K562 (cell line): ENCODE results near the gene MPZL3. TPM values are rescaled to one million over a fixed set of nuclear protein-coding genes. Genes with fewer than 3 reads are reported as not detected.

ENCODE experiments used
- ARHGAP35 ChIP-seq: fragments of 450-650 bp; IDR thresholded peaks from 2 replicates; pipeline ENCODE4 v1.6.1; 2018; ENCODE audit not compliant: partially characterized antibody
- ATF1 ChIP-seq, 2 experiments: fragments of 450-650 bp in 1 of 2; IDR thresholded peaks; 2 replicates each; pipeline ENCODE4 v1.6.1; 2016; ENCODE audit warnings: missing compliant biosample characterization in 1 of 2, missing genetic modification characterization in 1 of 2
- ATF7 ChIP-seq: fragments of 450-650 bp; IDR thresholded peaks from 2 replicates; pipeline ENCODE4 v1.7.1; 2014; ENCODE audit warnings: mild to moderate bottlenecking, moderate library complexity
- BACH1 ChIP-seq: fragments of 200-800 bp; sonication (Bioruptor generic); IDR thresholded peaks from 2 replicates; pipeline ENCODE4 v1.6.1; 2016; ENCODE audit warnings: missing genetic modification characterization, missing compliant biosample characterization
- ELF4 ChIP-seq: fragments of 450-650 bp; formaldehyde crosslinking; IDR thresholded peaks from 2 replicates; pipeline ENCODE4 v1.4.0; 2022; ENCODE audit warnings: missing genetic modification characterization
- FIP1L1 ChIP-seq: fragments of 200-400 bp; formaldehyde crosslinking; IDR thresholded peaks from 2 replicates; pipeline ENCODE4 v1.6.1; 2018; ENCODE audit warnings: mild to moderate bottlenecking, low read depth, low read length; ENCODE audit not compliant: poor library complexity, severe bottlenecking
- GTF2E2 ChIP-seq: fragments of 200-800 bp; sonication (Bioruptor generic); IDR thresholded peaks from 2 replicates; pipeline ENCODE4 v1.6.1; 2016; ENCODE audit warnings: missing genetic modification characterization, missing compliant biosample characterization
- HDAC1 ChIP-seq, 2 experiments: fragments of 450-650 bp; IDR thresholded peaks; 2 replicates each; pipeline ENCODE4 v1.6.1; 2016 to 2017; ENCODE audit warnings: inconsistent platforms in 1 of 2, mild to moderate bottlenecking in 1 of 2, moderate library complexity in 1 of 2
- JUNB ChIP-seq: fragments of 450-650 bp; formaldehyde crosslinking; conservative IDR thresholded peaks from 2 replicates; pipeline ENCODE4 v1.4.0; 2020; ENCODE audit warnings: mild to moderate bottlenecking
- KAT2B ChIP-seq: IDR thresholded peaks from one replicate; pipeline ENCODE4 v1.6.1; 2012; ENCODE audit warnings: low read depth, mild to moderate bottlenecking, control low read depth, inconsistent platforms, low read length, moderate library complexity
- KDM5B ChIP-seq: fragments of 200-600 bp; sonication (generic); IDR thresholded peaks from 2 replicates; pipeline ENCODE4 v1.6.1; 2012; ENCODE audit warnings: low read depth, mild to moderate bottlenecking, moderate library complexity, low read length, control low read depth, inconsistent platforms; ENCODE audit not compliant: insufficient replicate concordance
- KHSRP ChIP-seq: fragments of 450-650 bp; IDR thresholded peaks from 2 replicates; pipeline ENCODE4 v1.6.1; 2017
- MYBL2 ChIP-seq, 2 experiments: fragments of 450-650 bp in 1 of 2; sonication (generic) in 1 of 2; formaldehyde crosslinking in 1 of 2; IDR thresholded peaks; 2 replicates each; pipeline versions ENCODE4 v1.6.1 to v1.8.1; 2017 to 2022; ENCODE audit warnings: borderline replicate concordance in 1 of 2, inconsistent platforms in 1 of 2, low read depth in 1 of 2, mild to moderate bottlenecking in 1 of 2, missing genetic modification reagents in 1 of 2, moderate library complexity in 1 of 2
- PCBP1 ChIP-seq: fragments of 200-400 bp; formaldehyde crosslinking; IDR thresholded peaks from 2 replicates; pipeline ENCODE4 v1.6.1; 2018; ENCODE audit warnings: mild to moderate bottlenecking, low read depth, low read length; ENCODE audit not compliant: poor library complexity, severe bottlenecking
- PTBP1 ChIP-seq: fragments of 200-400 bp; formaldehyde crosslinking; IDR thresholded peaks from 2 replicates; pipeline ENCODE4 v1.6.1; 2017; ENCODE audit warnings: low read depth, low read length
- TCF3 ChIP-seq: sonication (generic); formaldehyde crosslinking; IDR thresholded peaks from 2 replicates; pipeline ENCODE4 v1.4.0; 2020; ENCODE audit warnings: mild to moderate bottlenecking, missing genetic modification reagents
- THAP12 ChIP-seq: fragments of 250-450 bp; sonication (Bioruptor Pico); IDR thresholded peaks from 2 replicates; pipeline ENCODE4 v1.9.0; 2021; ENCODE audit warnings: mild to moderate bottlenecking, inconsistent platforms
- ZBTB1 ChIP-seq: sonication (generic); formaldehyde crosslinking; IDR thresholded peaks from 2 replicates; pipeline ENCODE4 v1.8.1; 2023; ENCODE audit warnings: missing genetic modification reagents, low read depth, mild to moderate bottlenecking, borderline replicate concordance
- ZEB2 ChIP-seq: fragments of 450-650 bp; IDR thresholded peaks from 2 replicates; pipeline ENCODE4 v1.6.1; 2016
- ZNF561 ChIP-seq: fragments of 450-650 bp; formaldehyde crosslinking; conservative IDR thresholded peaks from 2 replicates; pipeline ENCODE4 v1.4.0; 2020; ENCODE audit warnings: mild to moderate bottlenecking, moderate library complexity
- ZSCAN29 ChIP-seq: fragments of 450-650 bp; IDR thresholded peaks from 2 replicates; pipeline ENCODE4 v1.6.1; 2017
- polyA plus RNA-seq, 8 experiments: library from polyadenylated mRNA; depleted of rRNA in 4 of 8; stranded (reverse) in 5 of 8; unstranded in 3 of 8; fragments of >200 nt; fragmentation: Nextera tagmentation in 2 of 8; fragmentation: Illumina TruSeq in 1 of 8; extraction: Ambion mirVana in 2 of 8; extraction: Trizol in 1 of 8; gene quantifications; 2 replicates each; pipeline versions ENCODE4 v1.2.1 to v1.2.3, GENCODE V29; 2011 to 2014; ENCODE audit warnings: inconsistent platforms in 1 of 8, missing spikeins in 1 of 8
- total RNA-seq, 7 experiments: library from RNA; depleted of rRNA in 6 of 7; stranded (reverse); fragments of >200 nt in 6 of 7; fragmentation: Illumina TruSeq in 2 of 7; extraction: Trizol in 2 of 7; gene quantifications; 2 replicates each; pipeline versions ENCODE4 v1.2.1 to v1.2.3, GENCODE V29; 2011 to 2021; ENCODE audit warnings: low replicate concordance in 1 of 7
- TF ChIP-seq, protein P1 (sequence below): sonication (generic); formaldehyde crosslinking; IDR thresholded peaks from 2 replicates; pipeline ENCODE4 v1.8.1; 2023; ENCODE audit warnings: missing genetic modification reagents, mild to moderate bottlenecking, borderline replicate concordance

MPZL3 gene
- total and polyA plus RNA-seq, 9 of the 15 experiments (the other 6 are each of a cell fraction or from before 2014, with no cell fraction given): 0.97 to 2.9 (median 1.6) TPM

GRCh38 chr11:118251858-118252652, at the start of gene MPZL3 (continued):
- TF ChIP-seq, protein P1, sequence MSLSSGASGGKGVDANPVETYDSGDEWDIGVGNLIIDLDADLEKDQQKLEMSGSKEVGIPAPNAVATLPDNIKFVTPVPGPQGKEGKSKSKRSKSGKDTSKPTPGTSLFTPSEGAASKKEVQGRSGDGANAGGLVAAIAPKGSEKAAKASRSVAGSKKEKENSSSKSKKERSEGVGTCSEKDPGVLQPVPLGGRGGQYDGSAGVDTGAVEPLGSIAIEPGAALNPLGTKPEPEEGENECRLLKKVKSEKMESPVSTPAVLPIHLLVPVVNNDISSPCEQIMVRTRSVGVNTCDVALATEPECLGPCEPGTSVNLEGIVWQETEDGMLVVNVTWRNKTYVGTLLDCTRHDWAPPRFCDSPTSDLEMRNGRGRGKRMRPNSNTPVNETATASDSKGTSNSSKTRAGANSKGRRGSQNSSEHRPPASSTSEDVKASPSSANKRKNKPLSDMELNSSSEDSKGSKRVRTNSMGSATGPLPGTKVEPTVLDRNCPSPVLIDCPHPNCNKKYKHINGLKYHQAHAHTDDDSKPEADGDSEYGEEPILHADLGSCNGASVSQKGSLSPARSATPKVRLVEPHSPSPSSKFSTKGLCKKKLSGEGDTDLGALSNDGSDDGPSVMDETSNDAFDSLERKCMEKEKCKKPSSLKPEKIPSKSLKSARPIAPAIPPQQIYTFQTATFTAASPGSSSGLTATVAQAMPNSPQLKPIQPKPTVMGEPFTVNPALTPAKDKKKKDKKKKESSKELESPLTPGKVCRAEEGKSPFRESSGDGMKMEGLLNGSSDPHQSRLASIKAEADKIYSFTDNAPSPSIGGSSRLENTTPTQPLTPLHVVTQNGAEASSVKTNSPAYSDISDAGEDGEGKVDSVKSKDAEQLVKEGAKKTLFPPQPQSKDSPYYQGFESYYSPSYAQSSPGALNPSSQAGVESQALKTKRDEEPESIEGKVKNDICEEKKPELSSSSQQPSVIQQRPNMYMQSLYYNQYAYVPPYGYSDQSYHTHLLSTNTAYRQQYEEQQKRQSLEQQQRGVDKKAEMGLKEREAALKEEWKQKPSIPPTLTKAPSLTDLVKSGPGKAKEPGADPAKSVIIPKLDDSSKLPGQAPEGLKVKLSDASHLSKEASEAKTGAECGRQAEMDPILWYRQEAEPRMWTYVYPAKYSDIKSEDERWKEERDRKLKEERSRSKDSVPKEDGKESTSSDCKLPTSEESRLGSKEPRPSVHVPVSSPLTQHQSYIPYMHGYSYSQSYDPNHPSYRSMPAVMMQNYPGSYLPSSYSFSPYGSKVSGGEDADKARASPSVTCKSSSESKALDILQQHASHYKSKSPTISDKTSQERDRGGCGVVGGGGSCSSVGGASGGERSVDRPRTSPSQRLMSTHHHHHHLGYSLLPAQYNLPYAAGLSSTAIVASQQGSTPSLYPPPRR: no peak
- no peak; the same call in 1 of the 2 replicates for TF ChIP-seq KHSRP
- TF ChIP-seq TCF3 (CRISPR knock-in tag): 0 out of 2 replicates have a peak, but pooled peaks have one; percentile 29
- TF ChIP-seq HDAC1 (IDR thresholded peaks at IDR 0.05): 0 out of 4 replicates have a peak, but pooled peaks of 1 of the 2 experiments have one; percentile 36
- no peak for TF ChIP-seq ATF1 (CRISPR knock-in tag; IDR thresholded peaks at IDR 0.05)
- TF ChIP-seq ATF1 (tag; IDR thresholded peaks at IDR 0.05): peak; percentile 98
- no peak for TF ChIP-seq ARHGAP35
- no peak for TF ChIP-seq BACH1
- no peak for TF ChIP-seq THAP12 (CRISPR knock-in tag)
- TF ChIP-seq JUNB (CRISPR knock-in tag): no peak
- no peak for TF ChIP-seq KAT2B
- peak; percentile 76; the same call in 1 of the 2 replicates for TF ChIP-seq ELF4 (CRISPR knock-in tag)
- no peak for TF ChIP-seq PTBP1
- peak; percentile 94 for TF ChIP-seq ZEB2
- no peak for TF ChIP-seq ZSCAN29
- TF ChIP-seq ATF7: peak; percentile 94
- peak; percentile 70; the same call in 1 of the 2 replicates for TF ChIP-seq GTF2E2 (tag)
- TF ChIP-seq KDM5B: no peak
- no peak for TF ChIP-seq PCBP1
- no peak for TF ChIP-seq MYBL2 (IDR thresholded peaks at IDR 0.05; ENCODE audit: low read depth)
- no peak for TF ChIP-seq MYBL2 (CRISPR knock-in tag; IDR thresholded peaks at IDR 0.05; ENCODE audit: borderline replicate concordance)
- TF ChIP-seq ZNF561 (CRISPR knock-in tag): no peak
- TF ChIP-seq ZBTB1: no peak
- no peak for TF ChIP-seq FIP1L1
